Small intestine (tissue), 7 donors: ENCODE data around the gene RCBTB1. TPM values are rescaled to one million over a fixed set of nuclear protein-coding genes. Genes with fewer than 3 reads are reported as not detected.
"Not testable (repeated sequence)": the region's sequence is repeated elsewhere in the genome, so short reads cannot be mapped to it uniquely, and the experiment has no call there.

Experiments used
- DNase-seq, 2 donors: peaks; one replicate each; pipeline versions ENCODE4 v3.0.0 to v3.0.0-alpha.2; 2013
- FAIRE-seq: peaks from 2 replicates; lab custom pipeline; 2012; peaks lifted over from hg19 to GRCh38; lab: Jason Lieb, UNC
- H3K27ac ChIP-seq, 3 donors: one replicate each; pipeline ENCODE4 v1.5.1; 2013; ENCODE audit warnings: low read length in 2 of 3, mild to moderate bottlenecking in 2 of 3, control low read depth in 1 of 3, inconsistent platforms in 1 of 3, low read depth in 1 of 3, moderate library complexity in 1 of 3
- H3K27me3 ChIP-seq, 3 donors: one replicate each; pipeline ENCODE4 v1.6.1; 2013; ENCODE audit warnings: low read length in 3 of 3, inconsistent platforms in 1 of 3; ENCODE audit not compliant: control insufficient read depth in 3 of 3, insufficient read depth in 3 of 3
- H3K36me3 ChIP-seq, 3 donors: one replicate each; pipeline ENCODE4 v1.6.1; 2013; ENCODE audit warnings: low read length in 3 of 3, inconsistent platforms in 1 of 3, low read depth in 1 of 3, mild to moderate bottlenecking in 1 of 3, moderate library complexity in 1 of 3; ENCODE audit not compliant: control insufficient read depth in 3 of 3, insufficient read depth in 2 of 3
- H3K4me1 ChIP-seq, 3 donors: one replicate each; pipeline ENCODE4 v1.6.1; 2013; ENCODE audit warnings: low read length in 2 of 3, inconsistent platforms in 1 of 3, low read depth in 1 of 3, mild to moderate bottlenecking in 1 of 3, moderate library complexity in 1 of 3; ENCODE audit not compliant: control insufficient read depth in 3 of 3, insufficient read depth in 2 of 3
- H3K4me3 ChIP-seq, 3 donors: one replicate each; pipeline ENCODE4 v1.5.1; 2013; ENCODE audit warnings: low read length in 3 of 3, control low read depth in 1 of 3, inconsistent platforms in 1 of 3, low read depth in 1 of 3, mild to moderate bottlenecking in 1 of 3, moderate library complexity in 1 of 3
- H3K9me3 ChIP-seq, 2 donors: one replicate each; pipeline ENCODE4 v1.6.1; 2013; ENCODE audit warnings: low read depth in 1 of 2, low read length in 1 of 2; ENCODE audit not compliant: control insufficient read depth in 2 of 2, insufficient read depth in 1 of 2
- WGBS, 3 donors: extraction: QIAGEN DNeasy Blood & Tissue Kit; methylation state at CpG; one replicate each; pipeline ENCODE4 v1.1.7; 2013; 5-methylcytosine and 5-hydroxymethylcytosine counted together
- polyA plus RNA-seq, 4 donors: library from polyadenylated mRNA; stranded (reverse) in 3 of 4; unstranded in 1 of 4; fragments of 200-250 nt in 3 of 4; fragments of 120-200 nt in 1 of 4; gene quantifications; one replicate each; pipeline versions ENCODE4 v1.2.1 to v1.2.3, GENCODE V29; 2013
- donor health status: healthy with polysubstance abuse.
- donor health status: control.
- donor health status: control.
- donor health status: Bipolar disorder and iron deficiency.
- donor health status: healthy.

Gene RCBTB1
- polyA plus RNA-seq, 4 donors: 5.4 to 40.5 (median 6.3) TPM

GRCh38 chr13:49503951-49504350 lies 81.4 kb downstream of the RCBTB1 start:
- no peaks in the 10 kb centered on the region for H3K9me3 ChIP-seq
- H3K36me3 ChIP-seq: peaks cover 0 to 10% (median 3%) of the 10 kb centered on the region in 3 donors
- FAIRE-seq (no peak), DNase-seq (no peak)
- H3K4me1 ChIP-seq: peaks cover 0 to 6% (median 0%) of the 10 kb centered on the region in 3 donors
- WGBS, 3 donors: 89 to 100% (median 94%) methylated on average over 3 of the region's 3 CpGs
- H3K27ac ChIP-seq: no peak overlapping the region
- no peak overlapping the region for H3K4me3 ChIP-seq
- H3K27me3 ChIP-seq: no peaks in the 10 kb centered on the region

GRCh38 chr13:49502954-49503353 lies 82.4 kb downstream of the RCBTB1 start:
- WGBS, 3 donors: 62 to 85% (median 75%) methylated on average over 9 of the region's 9 CpGs
- FAIRE-seq: no peak
- DNase-seq: no peak
- H3K4me3 ChIP-seq: no peak overlapping the region
- peaks cover 0 to 6% (median 0%) of the 10 kb centered on the region in 3 donors for H3K4me1 ChIP-seq
- H3K9me3 ChIP-seq: no peaks in the 10 kb centered on the region
- H3K27ac ChIP-seq: peak overlapping the region in 1 of 3 donors; percentile 52
- peaks cover 0 to 10% (median 5%) of the 10 kb centered on the region in 3 donors for H3K36me3 ChIP-seq
- H3K27me3 ChIP-seq: no peaks in the 10 kb centered on the region

GRCh38 chr13:49499889-49500660 lies 85.3 kb downstream of the RCBTB1 start:
- no peak overlapping the region for H3K4me3 ChIP-seq
- peaks cover 0 to 8% (median 2%) of the 10 kb centered on the region in 3 donors for H3K36me3 ChIP-seq
- H3K27ac ChIP-seq: peak overlapping the region in 1 of 3 donors; percentile 47
- H3K4me1 ChIP-seq: peaks cover 0 to 9% (median 0%) of the 10 kb centered on the region in 3 donors
- 66 to 82% (median 77%) methylated on average over 6 of the region's 6 CpGs for WGBS, 3 donors
- no peaks in the 10 kb centered on the region for H3K9me3 ChIP-seq
- no peak for FAIRE-seq
- DNase-seq: no peak
- no peaks in the 10 kb centered on the region for H3K27me3 ChIP-seq

- no peak overlapping the region for H3K27ac ChIP-seq
- FAIRE-seq: no peak
- peaks cover 0 to 6% (median 2%) of the 10 kb centered on the region in 3 donors for H3K36me3 ChIP-seq
- DNase-seq: peak in 1 of 2 donors; percentile 8
- H3K4me3 ChIP-seq: no peak overlapping the region
- H3K4me1 ChIP-seq: peaks cover 2 to 9% (median 6%) of the 10 kb centered on the region in 3 donors
- WGBS, 3 donors: 71 to 86% (median 79%) methylated on average over 4 of the region's 4 CpGs
- H3K9me3 ChIP-seq: no peaks in the 10 kb centered on the region
- no peaks in the 10 kb centered on the region for H3K27me3 ChIP-seq
Measured at GRCh38 chr13:49498206-49498605, 87.2 kb downstream of the RCBTB1 start.

GRCh38 chr13:49497272-49497671 lies 88.1 kb downstream of the RCBTB1 start:
- Histone ChIP-seq H3K27me3 (no peaks in the 10 kb centered on the region), H3K4me3 (no peak overlapping the region), H3K27ac (peak overlapping the region in 1 of 3 donors; percentile 71), H3K36me3 (peaks cover 0 to 2% (median 2%) of the 10 kb centered on the region in 3 donors), H3K4me1 (peaks cover 2 to 9% (median 6%) of the 10 kb centered on the region in 3 donors), H3K9me3 (no peaks in the 10 kb centered on the region)
- FAIRE-seq (no peak), DNase-seq (no peak)
- 87 to 93% (median 87%) methylated on average over 5 of the region's 5 CpGs for WGBS, 3 donors

- H3K4me3 ChIP-seq, FAIRE-seq, H3K27me3 ChIP-seq, H3K9me3 ChIP-seq, H3K36me3 ChIP-seq, H3K4me1 ChIP-seq: not testable (repeated sequence)
- DNase-seq: peak; percentile 13 to 14
- WGBS, 3 donors: 67 to 77% (median 72%) methylated on average over 11 of the region's 11 CpGs
- peak overlapping the region; percentile 90 to 92 (median 91) for H3K27ac ChIP-seq
Measured at GRCh38 chr13:49496837-49497236, 88.5 kb downstream of the RCBTB1 start.

GRCh38 chr13:49495783-49496762 lies 89.3 kb downstream of the RCBTB1 start, which contains the start of gene PHF11:
PHF11 (plus strand) TSS chr13:49495953; CDS start chr13:49496002, 49 bp downstream.
- H3K9me3 ChIP-seq: no peaks in the 10 kb centered on the region
- peak within 1 kb of the TSS; percentile 50 to 75 (median 53) for H3K4me3 ChIP-seq
- WGBS, 3 donors: 1 to 3% (median 2%) methylated on average over 51 to 71 of the region's 71 CpGs
- peaks cover 0 to 2% (median 0%) of the 10 kb centered on the region in 3 donors for H3K36me3 ChIP-seq
- no peak for FAIRE-seq
- peak; percentile 84 to 89 for DNase-seq
- H3K27me3 ChIP-seq: no peaks in the 10 kb centered on the region
- peaks cover 2 to 9% (median 6%) of the 10 kb centered on the region in 3 donors for H3K4me1 ChIP-seq
- peak within 1 kb of the TSS; percentile 90 to 92 (median 91) for H3K27ac ChIP-seq

- H3K9me3 ChIP-seq: no peaks in the 10 kb centered on the region
- peaks cover 2 to 6% (median 2%) of the 10 kb centered on the region in 3 donors for H3K4me1 ChIP-seq
- FAIRE-seq: no peak
- H3K27me3 ChIP-seq: no peaks in the 10 kb centered on the region
- no peak overlapping the region for H3K27ac ChIP-seq
- peak; percentile 5 for DNase-seq
- WGBS, 3 donors: 15 to 42% (median 23%) methylated on average over 2 of the region's 2 CpGs
- H3K36me3 ChIP-seq: peaks cover 0 to 3% (median 2%) of the 10 kb centered on the region in 3 donors
- peak overlapping the region in 2 of 3 donors; percentile 53 to 75 for H3K4me3 ChIP-seq
Measured at GRCh38 chr13:49494645-49495044, 90.7 kb downstream of the RCBTB1 start.
